ENCODE data around the gene PDCD1. TPM values are rescaled to one million over a fixed set of nuclear protein-coding genes. Genes with fewer than 3 reads are reported as not detected.

PDCD1 gene
- total RNA-seq, 3 donors from 2014 or later (not counting 1 experiment from before 2014, with no cell fraction given), result 0.45 TPM; not detected in 2

GRCh38 chr2:241893265-241893664 lies 34.6 kb upstream of the PDCD1 start:
- intact Hi-C loops (cut with micrococcal nuclease), result no loop called here
- ATAC-seq (no peak), DNase-seq (no peak)
- Histone ChIP-seq H3K27me3 (ENCODE audit: control insufficient read depth, insufficient read depth, low read length) (no peaks in the 10 kb centered on the region), H3K27ac (ENCODE audit: low read length) (no peak overlapping the region), H3K4me3 (ENCODE audit: low read length) (no peak overlapping the region), H3K36me3 (ENCODE audit: control insufficient read depth, insufficient read depth, low read length) (no peaks in the 10 kb centered on the region), H3K4me1 (ENCODE audit: control insufficient read depth, insufficient read depth, low read length) (peaks cover 17% of the 10 kb centered on the region), H3K9me3 (ENCODE audit: control insufficient read depth, insufficient read depth, low read length) (no peaks in the 10 kb centered on the region)
- Mint-ChIP-seq H3K9me3 (peaks cover 0 to 2% of the 10 kb centered on the region in 2 donors), H3K36me3 (no peaks in the 10 kb centered on the region), H3K4me3 (no peak overlapping the region), H3K27ac (peak overlapping the region in 1 of 2 donors; percentile 58), H3K27me3 (ENCODE audit: low read depth in 2 of 2) (no peaks in the 10 kb centered on the region), H3K4me1 (peaks cover 9 to 10% of the 10 kb centered on the region in 2 donors)
- TF ChIP-seq CTCF (IDR thresholded peaks at IDR 0.05), result no peak
- 94% methylated on average over 16 of the region's 16 CpGs for WGBS (ENCODE audit: insufficient coverage)

GRCh38 chr2:241892299-241893137 lies 33.8 kb upstream of the PDCD1 start:
- Histone ChIP-seq H3K27me3 (ENCODE audit: control insufficient read depth, insufficient read depth, low read length) (no peaks in the 10 kb centered on the region), H3K4me1 (ENCODE audit: control insufficient read depth, insufficient read depth, low read length) (peaks cover 22% of the 10 kb centered on the region), H3K27ac (ENCODE audit: low read length) (no peak overlapping the region), H3K36me3 (ENCODE audit: control insufficient read depth, insufficient read depth, low read length) (no peaks in the 10 kb centered on the region), H3K4me3 (ENCODE audit: low read length) (no peak overlapping the region), H3K9me3 (ENCODE audit: control insufficient read depth, insufficient read depth, low read length) (no peaks in the 10 kb centered on the region)
- intact Hi-C loops (cut with micrococcal nuclease), result no loop called here
- 92% methylated on average over 22 of the region's 22 CpGs for WGBS (ENCODE audit: insufficient coverage)
- H3K27me3 Mint-ChIP-seq (ENCODE audit: low read depth in 2 of 2), result no peaks in the 10 kb centered on the region
- peak in 1 of 3 donors; percentile 49 for ATAC-seq
- DNase-seq, result no peak
- no peaks in the 10 kb centered on the region for H3K36me3 Mint-ChIP-seq
- H3K9me3 Mint-ChIP-seq, result peaks cover 0 to 2% of the 10 kb centered on the region in 2 donors
- TF ChIP-seq CTCF (IDR thresholded peaks at IDR 0.05), result no peak
- H3K4me3 Mint-ChIP-seq, result no peak overlapping the region
- no peak overlapping the region for H3K27ac Mint-ChIP-seq
- H3K4me1 Mint-ChIP-seq, result peaks cover 15 to 16% of the 10 kb centered on the region in 2 donors

GRCh38 chr2:241891988-241892298 lies 33.2 kb upstream of the PDCD1 start:
- intact Hi-C loops (cut with micrococcal nuclease), result no loop called here
- H3K27ac ChIP-seq (ENCODE audit: low read length), result no peak overlapping the region
- Mint-ChIP-seq H3K4me1 (peaks cover 15 to 18% of the 10 kb centered on the region in 2 donors), H3K27me3 (ENCODE audit: low read depth in 2 of 2) (no peaks in the 10 kb centered on the region), H3K9me3 (peaks cover 0 to 2% of the 10 kb centered on the region in 2 donors), H3K27ac (no peak overlapping the region), H3K36me3 (no peaks in the 10 kb centered on the region), H3K4me3 (no peak overlapping the region)
- H3K27me3 ChIP-seq (ENCODE audit: control insufficient read depth, insufficient read depth, low read length), result no peaks in the 10 kb centered on the region
- H3K4me3 ChIP-seq (ENCODE audit: low read length), result no peak overlapping the region
- WGBS (ENCODE audit: insufficient coverage), result 88% methylated on average over 3 of the region's 3 CpGs
- H3K4me1 ChIP-seq (ENCODE audit: control insufficient read depth, insufficient read depth, low read length), result peaks cover 22% of the 10 kb centered on the region
- TF ChIP-seq CTCF (IDR thresholded peaks at IDR 0.05), result no peak
- ATAC-seq, result no peak
- no peaks in the 10 kb centered on the region for H3K9me3 ChIP-seq (ENCODE audit: control insufficient read depth, insufficient read depth, low read length)
- no peak for DNase-seq
- H3K36me3 ChIP-seq (ENCODE audit: control insufficient read depth, insufficient read depth, low read length), result no peaks in the 10 kb centered on the region
